Liver (tissue), 9 donors: ENCODE data around the gene MAD2L1BP. TPM values are rescaled to one million over a fixed set of nuclear protein-coding genes. Genes with fewer than 3 reads are reported as not detected.

Source experiments
- DNase-seq: peaks from one replicate; pipeline ENCODE4 v3.0.0-alpha.2; 2017; ENCODE audit warnings: low spot score
- H3K27ac ChIP-seq, 2 donors: one replicate each; pipeline ENCODE4 v1.7.0; 2013; ENCODE audit warnings: inconsistent platforms in 2 of 2, low read length in 2 of 2, control low read depth in 1 of 2, low read depth in 1 of 2, mild to moderate bottlenecking in 1 of 2
- H3K27me3 ChIP-seq, 4 donors: one replicate each; pipeline versions ENCODE4 v1.6.1 to v1.7.0; 2013; ENCODE audit warnings: low read length in 3 of 4, inconsistent platforms in 1 of 4, mild to moderate bottlenecking in 1 of 4, moderate library complexity in 1 of 4; ENCODE audit not compliant: control insufficient read depth in 4 of 4, insufficient read depth in 4 of 4
- H3K36me3 ChIP-seq, 4 donors: one replicate each; pipeline versions ENCODE4 v1.6.1 to v1.7.0; 2013; ENCODE audit warnings: low read length in 3 of 4, mild to moderate bottlenecking in 3 of 4, low read depth in 1 of 4, moderate library complexity in 1 of 4; ENCODE audit not compliant: control insufficient read depth in 4 of 4, insufficient read depth in 3 of 4
- H3K4me1 ChIP-seq, 4 donors: one replicate each; pipeline versions ENCODE4 v1.6.1 to v1.7.0; 2013; ENCODE audit warnings: low read length in 3 of 4, mild to moderate bottlenecking in 3 of 4, moderate library complexity in 1 of 4; ENCODE audit not compliant: control insufficient read depth in 4 of 4, insufficient read depth in 4 of 4
- H3K4me3 ChIP-seq, 3 donors: one replicate each; pipeline versions ENCODE4 v1.6.1 to v1.7.0; 2013; ENCODE audit warnings: low read length in 3 of 3, control low read depth in 1 of 3, low read depth in 1 of 3, mild to moderate bottlenecking in 1 of 3
- H3K9ac ChIP-seq, 2 donors: one replicate each; pipeline ENCODE4 v1.7.0; 2013; ENCODE audit warnings: low read length in 2 of 2, mild to moderate bottlenecking in 2 of 2, moderate library complexity in 2 of 2, control low read depth in 1 of 2, low read depth in 1 of 2
- H3K9me3 ChIP-seq, 4 donors: one replicate each; pipeline versions ENCODE4 v1.6.1 to v1.7.0; 2013; ENCODE audit warnings: low read length in 3 of 4; ENCODE audit not compliant: control insufficient read depth in 4 of 4
- ATF3 ChIP-seq: IDR thresholded peaks from 2 replicates; pipeline ENCODE4 v1.6.1; 2016; ENCODE audit warnings: antibody characterized with exemption
- CTCF ChIP-seq: fragments of 150-350 bp; IDR thresholded peaks from 2 replicates; pipeline ENCODE4 v1.5.1; 2017; ENCODE audit warnings: improper control_type of control experiment, low read depth, low read length; ENCODE audit not compliant: missing input control
- EGR1 ChIP-seq, 2 donors: IDR thresholded peaks; 2 replicates each; pipeline ENCODE4 v1.6.1; 2016 to 2018; ENCODE audit warnings: antibody characterized with exemption in 2 of 2, low read depth in 2 of 2
- FOXA2 ChIP-seq: IDR thresholded peaks from 2 replicates; pipeline ENCODE4 v1.6.1; 2016; ENCODE audit warnings: antibody characterized with exemption
- HNF4A ChIP-seq, 2 donors: conservative IDR thresholded peaks; 2 replicates each; pipeline ENCODE4 v1.6.1; 2016; ENCODE audit warnings: antibody characterized with exemption in 2 of 2, mild to moderate bottlenecking in 2 of 2
- HNF4G ChIP-seq: IDR thresholded peaks from 2 replicates; pipeline ENCODE4 v1.6.1; 2016; ENCODE audit warnings: antibody characterized with exemption
- JUND ChIP-seq, 2 donors: IDR thresholded peaks; 2 replicates each; pipeline ENCODE4 v1.6.1; 2016; ENCODE audit warnings: antibody characterized with exemption in 2 of 2
- NR2F2 ChIP-seq: IDR thresholded peaks from 2 replicates; pipeline ENCODE4 v1.6.1; 2016; ENCODE audit warnings: antibody characterized with exemption
- REST ChIP-seq: IDR thresholded peaks from 2 replicates; pipeline ENCODE4 v1.6.1; 2016; ENCODE audit warnings: antibody characterized with exemption, mild to moderate bottlenecking
- RXRA ChIP-seq, 2 donors: IDR thresholded peaks; 2 replicates each; pipeline ENCODE4 v1.6.1; 2017 to 2018; ENCODE audit warnings: antibody characterized with exemption in 2 of 2, mild to moderate bottlenecking in 1 of 2
- SP1 ChIP-seq: IDR thresholded peaks from 2 replicates; pipeline ENCODE4 v1.6.1; 2018; ENCODE audit warnings: antibody characterized with exemption, mild to moderate bottlenecking
- TAF1 ChIP-seq: conservative IDR thresholded peaks from 2 replicates; pipeline ENCODE4 v1.6.1; 2016; ENCODE audit warnings: antibody characterized with exemption, mild to moderate bottlenecking
- YY1 ChIP-seq: IDR thresholded peaks from 2 replicates; pipeline ENCODE4 v1.6.1; 2016; ENCODE audit warnings: antibody characterized with exemption, mild to moderate bottlenecking
- ZBTB33 ChIP-seq: IDR thresholded peaks from 2 replicates; pipeline ENCODE4 v1.6.1; 2016; ENCODE audit warnings: antibody characterized with exemption
- WGBS: extraction: QIAGEN DNeasy Blood & Tissue Kit; methylation state at CpG from one replicate; pipeline ENCODE4 v1.1.7; 2013; 5-methylcytosine and 5-hydroxymethylcytosine counted together
- polyA plus RNA-seq, 2 donors: library from polyadenylated mRNA; stranded (reverse) in 1 of 2; unstranded in 1 of 2; fragments of 200-250 nt in 1 of 2; fragments of >200 nt in 1 of 2; fragmentation: Nextera tagmentation in 1 of 2; extraction: Ambion mirVana in 1 of 2; gene quantifications; one replicate each; pipeline versions ENCODE4 v1.2.1 to v1.2.3, GENCODE V29; 2013 to 2015
- total RNA-seq, 2 donors: library from RNA; depleted of rRNA; stranded (reverse); fragments of >200 nt; gene quantifications; one replicate each; pipeline ENCODE4 v1.2.3, GENCODE V29; 2014
- donor health status: healthy.
- donor health status: healthy.
- donor health status: healthy.
- donor health status: healthy.
- donor health status: healthy.

Gene MAD2L1BP
- total and polyA plus RNA-seq, 4 donors = 11.2 to 17.3 (median 16.1) TPM

- DNase-seq = peak; percentile 72
- H3K4me1 ChIP-seq = peaks cover 0 to 23% (median 14%) of the 10 kb centered on the region in 4 donors
- TF ChIP-seq ZBTB33 (no peak), ATF3 (peak; percentile 74), RXRA (IDR thresholded peaks at IDR 0.05) (peak in 1 of 2 donors; percentile 20), HNF4G (no peak), TAF1 (no peak), HNF4A (conservative IDR thresholded peaks at IDR 0.05) (no peak), REST (no peak), CTCF (no peak), NR2F2 (no peak), JUND (IDR thresholded peaks at IDR 0.05) (peak; percentile 71 to 94), YY1 (peak; percentile 64), FOXA2 (no peak), EGR1 (IDR thresholded peaks at IDR 0.05; ENCODE audit: low read depth in 2 of 2) (no peak), SP1 (peak; percentile 47)
- H3K4me3 ChIP-seq = no peak overlapping the region
- H3K27ac ChIP-seq = peak overlapping the region; percentile 57 to 78
- peak overlapping the region in 1 of 2 donors; percentile 71 for H3K9ac ChIP-seq
- H3K9me3 ChIP-seq = no peaks in the 10 kb centered on the region
- no peaks in the 10 kb centered on the region for H3K27me3 ChIP-seq
- H3K36me3 ChIP-seq = peaks cover 3 to 30% (median 19%) of the 10 kb centered on the region in 4 donors
- WGBS = 65% methylated on average over 5 of the region's 5 CpGs
Measured at GRCh38 chr6:43627008-43627825, 8.4 kb upstream of the MAD2L1BP start.
